ENCODE data around the gene SERPINA3.
"Not testable (repeated sequence)": the region's sequence is repeated elsewhere in the genome, so short reads cannot be mapped to it uniquely, and the experiment has no call there.

SERPINA3 gene

DNA sequence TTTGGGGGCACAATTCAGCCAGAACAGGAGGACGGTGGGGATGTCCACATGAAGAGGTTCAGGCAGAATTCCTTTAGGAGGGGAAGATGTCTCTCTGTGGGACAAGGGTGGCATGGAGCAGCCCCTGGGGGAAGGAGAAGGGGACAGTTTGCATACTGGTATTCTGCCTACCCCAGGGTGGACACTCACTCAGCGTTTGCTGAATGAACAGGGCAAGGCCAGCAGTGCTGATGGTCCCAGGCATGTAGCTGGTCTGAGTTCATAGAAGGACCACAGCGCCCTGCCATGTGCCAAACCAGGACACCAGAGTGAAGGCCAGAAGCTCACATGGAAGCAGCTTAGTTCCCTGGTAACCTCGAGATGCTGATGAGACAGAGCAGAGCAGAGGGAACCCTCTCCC lies 25.6 kb upstream of the SERPINA3 start:
- no peak for DNase-seq

DNA sequence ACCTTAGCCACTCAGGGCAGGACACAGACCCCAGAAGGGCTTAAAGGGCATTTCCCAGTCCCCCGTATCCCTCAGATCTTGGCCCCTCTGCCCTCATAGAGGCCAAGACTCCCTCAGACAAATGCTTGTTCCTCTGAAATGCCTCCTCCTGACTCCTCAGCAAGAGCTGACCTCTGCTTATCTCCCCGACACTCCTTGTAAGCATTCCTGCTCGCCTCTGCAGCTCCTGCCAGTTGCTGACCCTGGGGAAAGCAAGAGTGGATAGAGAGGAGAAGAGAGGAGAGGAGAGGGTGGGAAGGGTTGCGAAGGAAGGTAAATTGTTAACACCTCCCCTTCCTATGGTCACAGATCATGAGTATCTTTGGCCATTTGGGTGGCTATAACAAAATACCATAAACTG lies 23.9 kb upstream of the SERPINA3 start:
- no peak for DNase-seq

DNA sequence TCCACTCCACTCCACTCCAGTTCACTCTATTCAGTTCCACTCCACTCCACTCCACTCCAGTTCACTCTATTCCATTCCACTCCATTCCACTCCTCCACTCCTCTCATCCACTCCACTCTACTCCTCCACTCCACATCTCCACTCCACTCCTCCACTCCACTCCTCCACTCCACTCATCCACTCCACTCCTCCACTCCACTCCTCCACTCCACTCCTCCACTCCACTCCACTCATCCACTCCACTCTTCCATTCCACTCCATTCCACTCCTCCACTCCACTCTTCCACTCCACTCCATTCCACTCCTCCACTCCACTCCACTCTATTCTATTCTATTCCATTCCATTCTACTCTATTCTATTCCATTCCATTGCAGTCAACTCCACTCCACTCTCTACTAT lies 21.1 kb upstream of the SERPINA3 start:
- no peak for DNase-seq

DNA sequence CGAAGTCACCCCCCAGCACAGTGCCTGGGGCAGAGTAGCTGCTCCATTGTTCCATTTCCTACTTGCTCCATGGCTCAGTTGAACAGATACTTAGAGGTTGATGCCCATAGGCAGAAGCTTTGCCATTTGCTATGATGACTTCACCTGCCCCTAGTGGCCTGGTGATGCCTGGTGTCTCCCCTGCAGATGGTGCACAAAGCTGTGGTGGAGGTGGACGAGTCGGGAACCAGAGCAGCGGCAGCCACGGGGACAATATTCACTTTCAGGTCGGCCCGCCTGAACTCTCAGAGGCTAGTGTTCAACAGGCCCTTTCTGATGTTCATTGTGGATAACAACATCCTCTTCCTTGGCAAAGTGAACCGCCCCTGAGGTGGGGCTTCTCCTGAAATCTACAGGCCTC lies 20.3 kb upstream of the SERPINA3 start:
- no peak for DNase-seq

DNA sequence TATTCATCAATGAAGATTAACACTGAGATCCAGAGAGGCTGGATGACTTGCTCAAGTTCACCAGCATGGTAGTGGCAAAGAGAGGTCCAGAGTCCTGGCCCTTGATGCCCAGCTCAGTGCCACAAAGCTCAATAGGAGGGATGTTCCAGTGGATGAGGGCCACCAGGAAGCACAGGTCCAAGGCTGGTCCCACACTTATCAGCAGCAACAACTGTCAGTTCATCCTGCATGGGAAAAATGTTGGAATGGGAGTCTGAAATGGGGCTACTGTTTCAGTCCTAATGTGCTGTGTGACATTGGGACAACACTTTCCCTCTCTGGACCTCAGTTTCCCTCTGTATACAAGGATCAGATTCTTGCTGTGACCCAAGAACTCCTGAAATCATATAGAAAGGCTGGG lies 19.7 kb upstream of the SERPINA3 start:
- DNase-seq: no peak

DNA sequence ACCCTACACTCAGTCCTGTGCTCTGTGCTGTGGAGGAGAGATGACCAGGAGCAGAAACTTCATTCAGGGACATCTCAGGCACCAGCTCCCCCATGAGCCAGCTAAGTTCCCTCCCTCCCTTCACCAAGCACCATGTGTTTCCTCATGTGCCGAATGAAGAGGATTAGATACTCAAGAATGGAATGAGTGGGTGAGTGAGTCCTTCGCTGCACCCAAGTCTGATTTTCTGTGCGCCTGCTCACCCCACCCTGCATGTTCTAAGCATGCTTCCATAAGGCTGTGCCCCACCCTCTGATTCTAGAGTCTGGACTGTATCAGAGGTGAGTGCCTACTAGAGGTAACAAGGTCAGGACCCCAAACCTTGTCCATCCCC lies 18.8 kb upstream of the SERPINA3 start:
- DNase-seq: no peak

DNA sequence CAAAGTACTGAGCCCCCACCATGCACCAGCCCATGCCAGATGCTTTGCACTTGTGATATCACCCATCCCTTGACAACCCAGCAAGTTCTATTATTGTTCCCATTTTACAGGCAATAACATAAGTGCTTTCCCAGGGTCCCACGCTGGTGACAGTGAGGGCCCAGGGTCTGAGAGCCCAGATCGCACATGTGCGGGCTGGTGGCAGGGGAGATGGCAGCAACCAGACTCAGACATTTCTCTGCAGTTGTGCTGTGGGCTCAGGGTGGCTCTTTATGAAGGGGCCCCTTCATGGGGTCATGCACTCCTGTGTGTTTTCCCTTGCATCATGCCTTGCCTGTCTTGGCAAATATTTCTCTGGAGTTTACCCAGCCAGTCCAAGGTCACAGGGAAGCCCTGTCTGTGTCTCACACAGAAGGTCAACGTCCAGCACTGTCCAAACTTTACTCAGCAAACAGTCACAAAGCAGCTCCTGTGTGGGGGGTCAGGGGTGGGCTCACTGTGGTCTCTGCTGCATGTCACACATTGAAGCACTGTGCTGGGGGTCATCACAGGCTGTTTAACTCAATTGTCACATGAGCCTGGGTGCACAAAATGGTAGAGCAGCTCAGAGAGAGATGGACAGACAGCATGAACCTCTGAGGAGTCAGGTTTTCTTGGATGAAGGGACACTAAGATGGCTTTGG lies 18.3 kb upstream of the SERPINA3 start:
- no peak for DNase-seq

DNA sequence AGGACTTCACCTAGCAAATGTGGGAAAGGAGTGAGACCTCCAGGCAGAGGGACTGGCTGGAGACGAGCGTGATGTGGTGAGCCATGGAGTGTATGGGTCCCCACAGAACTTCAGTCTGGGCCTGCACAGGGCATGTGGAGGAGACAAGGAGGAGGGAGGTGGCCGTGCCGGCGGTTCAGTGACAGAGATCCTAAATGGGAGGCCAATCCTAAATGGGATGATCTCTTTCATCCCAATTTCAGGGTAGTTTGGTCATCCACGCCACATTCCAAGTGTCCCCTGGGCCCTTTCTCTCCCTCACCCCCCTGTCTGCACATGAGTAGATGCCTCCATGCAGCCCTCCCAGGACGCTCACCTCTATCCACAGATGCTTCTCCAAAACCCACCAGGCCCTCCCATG lies 17.8 kb upstream of the SERPINA3 start:
- DNase-seq: no peak

DNA sequence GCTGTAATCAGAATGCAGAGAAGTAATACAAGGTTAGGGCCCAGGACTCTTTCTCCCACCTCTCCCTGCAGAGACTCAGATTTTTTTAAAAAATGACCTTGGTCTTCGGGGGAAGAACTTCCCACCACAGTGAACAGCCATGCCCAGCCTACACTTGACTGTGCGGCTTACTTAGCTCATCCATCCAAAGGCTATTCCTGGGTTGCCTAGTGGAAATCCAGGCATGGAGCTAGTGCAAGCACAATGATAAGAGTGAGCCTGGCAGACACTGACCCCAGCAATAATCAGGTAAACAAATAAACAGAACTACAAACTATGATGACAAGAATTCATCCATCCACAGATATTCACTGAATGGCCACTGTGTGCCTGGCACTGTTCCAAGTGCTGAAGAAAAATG lies 16.3 kb upstream of the SERPINA3 start:
- no peak for DNase-seq

DNA sequence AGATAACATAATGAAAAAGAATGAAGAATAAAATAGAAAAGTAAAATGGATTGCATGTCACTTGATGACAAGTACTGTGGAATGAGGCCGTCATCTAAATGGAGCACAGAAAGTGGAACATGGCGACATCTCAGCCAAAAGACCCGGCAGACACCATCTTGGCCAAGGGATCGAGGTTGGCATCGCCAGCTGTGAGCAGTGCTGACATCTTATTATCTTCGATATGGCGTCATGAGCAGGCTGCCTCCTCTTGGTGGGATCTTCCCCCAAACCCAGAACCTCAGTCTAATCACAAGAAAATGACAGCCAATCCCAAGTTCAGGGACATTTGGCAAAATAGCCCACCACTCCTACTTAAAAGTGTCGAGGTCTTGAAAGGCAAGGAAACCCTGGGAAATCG lies 15.8 kb upstream of the SERPINA3 start:
- no peak for DNase-seq

DNA sequence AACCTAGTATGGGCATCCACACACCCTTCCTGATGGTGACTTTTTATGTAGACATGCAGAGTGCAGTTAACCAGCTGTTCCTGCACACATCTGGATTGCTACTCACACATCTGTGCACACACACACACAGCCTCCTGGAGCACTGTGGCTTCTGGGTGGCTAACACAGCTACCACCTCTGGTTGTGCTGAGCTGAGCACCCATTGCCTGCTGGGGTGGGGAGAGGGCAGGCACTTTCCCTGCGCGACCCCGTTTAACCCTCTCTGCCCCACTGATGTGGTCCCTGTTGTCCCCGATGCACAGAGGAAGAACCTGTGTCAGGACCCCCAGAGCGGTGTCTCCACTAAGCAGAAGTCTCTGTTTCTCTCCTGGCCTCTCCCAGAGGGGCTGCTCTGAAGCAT lies 14.4 kb upstream of the SERPINA3 start:
- no peak for DNase-seq

DNA sequence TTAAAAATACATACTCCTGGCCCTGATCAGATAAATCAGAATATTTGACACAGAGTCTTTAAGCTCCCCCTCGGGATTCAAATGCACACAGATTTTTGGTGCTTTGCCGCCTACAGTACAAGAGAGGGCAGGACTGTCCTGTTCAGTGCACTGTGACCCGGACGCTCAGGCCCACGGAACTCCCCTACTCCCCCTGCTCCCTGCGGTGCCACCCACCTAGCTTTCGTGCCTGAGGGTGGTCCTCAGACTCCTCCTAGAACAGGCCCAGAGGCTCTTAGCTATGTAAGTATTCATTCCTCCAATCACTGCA lies 13.7 kb upstream of the SERPINA3 start:
- DNase-seq: no peak

DNA sequence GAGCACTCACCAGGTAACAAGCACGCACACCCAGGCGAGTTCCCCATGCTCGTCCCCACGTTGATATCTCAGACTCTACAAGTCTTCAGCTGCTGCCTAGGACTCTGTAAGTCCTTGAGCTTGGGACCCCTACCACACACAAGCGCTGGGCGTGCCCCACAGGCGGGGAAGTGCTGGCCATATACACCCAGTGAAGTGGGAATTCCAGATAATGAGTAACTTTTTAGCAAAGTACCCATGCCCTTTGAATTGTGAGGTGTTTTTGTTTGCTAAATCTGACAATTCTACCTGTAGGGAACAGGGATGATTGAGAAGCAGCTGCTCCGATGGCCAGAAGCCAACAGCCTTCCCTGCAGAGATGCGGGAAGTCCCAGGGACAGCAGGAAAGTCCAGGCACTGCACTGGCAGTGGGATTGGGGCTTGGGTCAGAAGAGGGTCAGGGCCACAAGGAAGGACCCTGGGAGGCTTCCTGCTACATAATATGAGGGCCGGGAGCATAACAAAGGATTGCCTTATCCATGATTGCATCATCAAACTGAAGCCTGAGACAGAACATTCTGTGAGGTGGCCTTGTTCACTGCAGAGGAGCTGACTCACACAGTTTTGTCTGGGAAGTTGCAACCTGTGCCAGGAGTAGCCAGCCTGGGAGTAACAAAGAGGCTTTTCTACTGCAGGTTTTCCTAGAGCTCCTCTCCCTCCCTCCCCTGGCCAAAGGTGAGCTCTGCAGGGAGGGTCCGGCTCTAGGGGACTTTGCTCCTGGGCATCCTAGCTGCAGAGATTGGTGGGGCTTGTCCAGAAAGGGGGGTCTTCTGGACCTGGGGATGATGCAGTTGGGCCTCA lies 13.2 kb upstream of the SERPINA3 start:
- DNase-seq: peak; percentile 16

DNA sequence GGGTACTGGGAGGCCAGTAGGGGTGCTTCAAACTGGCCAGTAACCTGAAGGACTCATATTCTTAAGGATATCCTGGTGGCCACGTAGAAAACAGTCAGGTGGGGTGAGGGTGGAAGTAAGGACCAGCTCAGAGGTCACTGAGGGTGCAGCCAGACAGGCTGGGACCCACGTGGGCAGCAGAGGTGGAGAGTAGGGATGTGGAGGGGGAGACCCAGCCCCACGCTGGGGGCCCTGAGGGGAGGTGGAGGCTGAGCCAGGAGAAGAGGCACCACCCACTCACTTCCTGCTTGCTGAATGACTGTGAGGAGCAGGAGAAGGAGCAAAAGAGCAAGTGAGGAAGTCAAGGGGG lies 12.6 kb upstream of the SERPINA3 start:
- no peak for DNase-seq

DNA sequence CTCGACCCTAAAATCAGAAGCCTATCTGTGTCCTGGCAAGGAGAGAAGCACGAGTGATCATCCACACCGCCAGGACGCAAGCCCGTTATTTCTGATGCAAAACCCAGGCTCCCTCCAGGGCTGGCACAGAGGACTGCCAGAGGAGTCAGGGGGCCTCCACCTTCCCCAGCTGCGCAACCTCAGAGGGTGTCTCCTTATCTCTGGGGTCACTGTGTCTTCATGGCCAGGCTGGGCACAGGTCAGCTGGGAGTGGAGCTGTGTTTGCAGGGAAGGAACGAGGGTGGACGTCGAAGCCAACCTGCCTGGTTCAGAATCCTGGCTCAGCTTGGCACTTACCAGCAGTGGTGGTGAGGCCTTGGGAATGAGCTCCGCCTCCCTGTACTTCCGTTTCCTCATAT lies 12.0 kb upstream of the SERPINA3 start:
- no peak for DNase-seq

DNA sequence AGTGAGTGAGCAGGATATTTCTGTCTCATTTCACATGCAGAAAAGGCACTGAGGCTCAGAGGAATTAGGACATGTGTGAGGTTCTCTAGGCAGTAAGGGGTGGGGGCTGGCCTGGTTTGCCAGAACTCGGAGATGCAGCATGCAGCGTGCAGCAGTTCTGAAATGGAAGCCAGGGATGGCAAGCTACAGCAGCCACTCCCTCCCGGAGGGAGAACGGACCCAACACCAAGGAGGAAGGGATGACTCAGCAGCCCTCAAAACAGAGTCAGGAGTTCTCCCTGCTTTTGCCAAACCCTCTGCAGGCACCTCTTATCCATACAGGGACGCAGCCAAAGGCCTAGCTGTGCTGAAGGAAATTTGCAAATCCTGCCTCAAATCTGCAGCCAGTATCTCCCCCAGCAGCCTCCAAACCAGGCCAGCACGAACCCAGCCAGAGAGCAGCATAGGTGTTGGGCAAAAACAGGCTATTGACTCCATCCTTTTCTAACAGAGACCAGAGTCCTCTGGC lies 10.3 kb upstream of the SERPINA3 start:
- no peak for DNase-seq

DNA sequence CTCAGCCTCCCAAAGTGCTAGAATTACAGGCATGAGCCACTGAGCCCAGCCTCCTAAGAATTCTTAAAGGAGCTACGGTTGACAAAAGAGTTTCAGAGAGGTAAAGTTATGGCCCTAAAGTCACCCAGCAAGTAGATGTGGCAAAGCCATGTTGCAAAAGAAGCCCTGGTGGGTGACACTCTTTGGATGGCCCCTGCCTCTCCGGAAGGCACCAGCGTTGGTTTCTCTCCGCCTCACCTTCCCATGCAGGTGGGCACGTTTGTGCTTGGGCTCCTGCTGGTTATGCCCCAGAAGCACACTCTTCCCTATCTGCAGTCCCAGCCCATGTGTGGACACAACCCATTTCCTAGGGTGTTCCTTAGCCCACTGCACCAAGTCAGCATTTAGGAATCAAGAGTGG lies 9.5 kb upstream of the SERPINA3 start:
- DNase-seq: no peak

DNA sequence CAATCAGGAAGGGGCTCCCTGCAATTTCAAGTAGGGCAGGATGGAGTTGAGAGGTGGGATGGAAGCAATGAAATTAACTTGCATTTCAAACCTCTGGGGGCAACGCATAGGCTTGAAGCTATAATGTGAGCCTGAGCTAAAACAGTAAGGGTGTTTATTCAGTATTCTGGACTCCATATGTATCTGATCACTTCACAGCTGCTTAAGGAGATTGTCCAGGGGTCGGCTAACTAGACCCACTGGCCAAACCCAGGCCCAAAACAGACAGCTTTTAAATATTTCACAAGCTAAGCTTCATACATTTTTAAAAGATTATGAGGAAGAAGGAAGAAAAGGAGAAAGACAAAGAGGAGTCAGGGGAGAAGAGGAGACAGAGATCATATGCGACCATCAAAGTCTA lies 6.8 kb upstream of the SERPINA3 start:
- no peak for DNase-seq

DNA sequence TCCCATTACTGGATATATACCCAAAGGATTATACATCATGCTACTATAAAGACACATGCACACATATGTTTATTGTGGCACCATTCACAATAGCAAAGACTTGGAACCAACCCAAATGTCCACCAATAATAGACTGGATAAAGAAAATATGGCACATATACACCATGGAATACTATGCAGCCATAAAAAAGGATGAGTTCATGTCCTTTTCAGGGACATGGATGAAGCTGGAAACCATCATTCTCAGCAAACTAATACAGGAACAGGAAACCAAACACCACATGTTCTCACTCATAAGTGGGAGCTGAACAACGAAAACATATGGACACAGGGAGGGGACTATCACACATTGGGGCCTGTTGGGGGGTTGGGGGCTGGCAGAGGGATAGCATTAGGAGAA lies 3.2 kb upstream of the SERPINA3 start:
- not testable (repeated sequence) for DNase-seq

DNA sequence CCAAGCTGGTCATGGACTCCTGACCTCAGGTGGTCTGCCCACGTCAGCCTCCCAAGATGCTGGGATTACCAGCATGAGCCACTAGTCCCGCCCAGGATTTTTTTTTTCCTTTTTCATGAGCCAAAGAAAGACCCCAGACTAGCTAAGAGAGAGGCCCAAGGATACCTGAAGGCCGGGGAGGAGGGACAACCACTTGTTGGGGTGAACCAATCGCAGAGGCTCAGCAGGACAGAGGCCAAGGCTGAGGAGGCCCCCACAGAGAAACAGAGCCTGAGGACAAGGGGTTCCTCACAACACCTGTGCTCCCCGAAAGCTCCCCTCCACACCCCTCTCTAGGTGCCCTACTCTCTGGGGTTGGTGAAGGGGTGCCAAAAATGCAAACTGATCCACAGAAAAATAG lies 1.0 kb upstream of the SERPINA3 start:
- no peak for DNase-seq

DNA sequence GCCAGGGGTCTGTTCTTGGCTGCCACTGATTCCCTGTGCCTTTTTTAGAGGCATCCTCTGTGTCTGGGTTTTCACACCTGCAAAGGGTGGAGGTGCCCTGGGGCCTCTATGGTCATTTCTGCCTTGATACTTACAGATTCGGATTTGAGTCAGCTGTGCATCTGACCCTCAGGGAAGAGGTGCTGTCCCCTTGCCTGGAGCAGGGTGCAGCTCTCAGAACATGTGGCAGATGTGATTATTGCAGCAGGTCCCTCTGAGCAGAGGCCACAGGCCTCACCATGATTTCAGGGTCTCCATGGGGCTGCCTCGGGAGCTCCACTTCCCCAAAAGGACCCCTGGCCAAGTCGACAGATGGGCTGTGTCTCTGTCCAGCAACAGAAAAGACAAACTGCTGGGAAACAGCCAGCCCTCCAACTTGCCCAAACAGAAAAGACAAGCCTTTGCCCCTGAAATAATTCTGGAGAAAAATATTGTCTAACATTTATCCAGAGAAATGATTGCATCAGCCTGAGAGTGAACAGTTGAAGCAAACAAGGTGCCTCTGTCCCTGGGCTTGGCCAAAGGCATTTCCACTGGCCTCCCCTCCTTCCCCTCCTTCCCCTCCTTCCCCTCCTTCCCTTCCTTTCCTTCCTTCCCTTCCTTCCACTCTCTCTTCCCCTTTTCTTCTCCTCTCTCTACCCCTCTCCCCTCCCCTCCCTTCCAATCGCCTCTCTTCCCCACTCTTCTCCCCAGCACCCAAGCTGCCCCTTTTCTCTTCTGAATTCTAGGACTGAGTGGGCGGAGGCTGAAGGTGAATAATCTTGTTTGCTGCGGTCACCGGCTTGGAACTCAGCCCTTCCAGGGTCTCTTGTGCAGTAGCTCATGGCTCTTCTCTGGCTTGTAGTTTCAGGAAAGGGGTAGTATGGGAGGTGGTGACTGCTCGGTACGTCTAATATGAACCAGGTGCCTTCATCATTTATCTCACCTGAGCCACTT lies 676 bp downstream of the SERPINA3 start:
- DNase-seq: no peak

DNA sequence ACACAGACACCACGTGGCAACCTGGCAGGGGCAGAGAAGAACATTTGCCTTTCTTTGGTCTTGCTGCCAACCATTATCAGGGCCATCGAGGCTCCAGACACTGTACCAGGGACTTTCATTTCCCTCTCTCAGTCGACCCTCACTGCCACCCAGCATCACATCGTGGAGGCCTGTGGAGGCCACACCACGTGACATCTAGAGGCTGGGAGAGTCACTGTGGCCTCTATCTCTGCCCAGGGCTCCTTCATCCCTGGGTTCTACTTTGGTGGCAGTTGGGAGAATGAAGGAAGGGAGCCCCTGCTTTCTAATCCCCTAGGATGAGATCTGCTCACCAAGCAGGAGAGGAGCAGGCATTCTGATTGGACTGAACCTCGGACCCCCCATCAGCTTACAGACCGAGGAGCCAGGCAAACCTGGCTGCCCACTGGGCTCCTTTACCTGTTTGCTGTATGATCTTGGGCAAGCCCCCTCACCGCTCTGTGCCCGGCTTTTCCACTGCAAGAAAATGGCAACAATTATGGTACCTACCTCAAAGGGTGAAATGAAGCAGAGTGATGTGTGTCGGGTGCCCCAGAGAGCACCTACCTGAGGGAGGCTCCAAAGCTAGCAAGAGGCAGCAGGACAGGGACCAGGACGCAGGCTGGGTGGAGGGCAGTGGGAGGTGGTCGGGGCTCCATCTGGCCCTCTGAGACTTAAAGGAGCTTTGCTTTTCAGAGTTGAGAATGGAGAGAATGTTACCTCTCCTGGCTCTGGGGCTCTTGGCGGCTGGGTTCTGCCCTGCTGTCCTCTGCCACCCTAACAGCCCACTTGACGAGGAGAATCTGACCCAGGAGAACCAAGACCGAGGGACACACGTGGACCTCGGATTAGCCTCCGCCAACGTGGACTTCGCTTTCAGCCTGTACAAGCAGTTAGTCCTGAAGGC lies 1.8 kb downstream of the SERPINA3 start:
- no peak for DNase-seq

DNA sequence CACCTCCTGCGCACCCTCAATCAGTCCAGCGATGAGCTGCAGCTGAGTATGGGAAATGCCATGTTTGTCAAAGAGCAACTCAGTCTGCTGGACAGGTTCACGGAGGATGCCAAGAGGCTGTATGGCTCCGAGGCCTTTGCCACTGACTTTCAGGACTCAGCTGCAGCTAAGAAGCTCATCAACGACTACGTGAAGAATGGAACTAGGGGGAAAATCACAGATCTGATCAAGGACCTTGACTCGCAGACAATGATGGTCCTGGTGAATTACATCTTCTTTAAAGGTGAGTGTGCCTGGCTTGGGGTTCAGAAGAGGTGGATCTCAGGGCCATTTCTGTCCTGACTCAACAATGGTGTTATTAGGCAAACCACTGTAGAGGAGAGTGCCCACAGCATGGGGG lies 2.6 kb downstream of the SERPINA3 start:
- DNase-seq: no peak
